HUES6 (cell line): ENCODE results near the gene LSP1.
"Not testable (repeated sequence)": the region's sequence is repeated elsewhere in the genome, so short reads cannot be mapped to it uniquely, and the experiment has no call there.

ENCODE experiments used
- H3K27ac ChIP-seq: 2 replicates; pipeline ENCODE4 v1.7.0; 2013; ENCODE audit warnings: low read depth, mild to moderate bottlenecking, low read length, inconsistent platforms
- H3K27me3 ChIP-seq: 2 replicates; pipeline ENCODE4 v1.6.1; 2013; ENCODE audit warnings: low read length; ENCODE audit not compliant: control insufficient read depth, insufficient read depth
- H3K36me3 ChIP-seq: 2 replicates; pipeline ENCODE4 v1.6.1; 2013; ENCODE audit warnings: low read length; ENCODE audit not compliant: control insufficient read depth, insufficient read depth
- H3K4me1 ChIP-seq: 2 replicates; pipeline ENCODE4 v1.6.1; 2013; ENCODE audit warnings: low read length; ENCODE audit not compliant: control insufficient read depth, insufficient read depth
- H3K4me3 ChIP-seq: 2 replicates; pipeline ENCODE4 v1.5.1; 2013; ENCODE audit warnings: low read depth, low read length
- H3K9ac ChIP-seq: one replicate; pipeline ENCODE4 v1.6.1; 2013; ENCODE audit warnings: mild to moderate bottlenecking, low read length
- H3K9me3 ChIP-seq: 2 replicates; pipeline ENCODE4 v1.6.1; 2013; ENCODE audit warnings: low read depth, low read length; ENCODE audit not compliant: control insufficient read depth, insufficient read depth

The LSP1 gene

DNA sequence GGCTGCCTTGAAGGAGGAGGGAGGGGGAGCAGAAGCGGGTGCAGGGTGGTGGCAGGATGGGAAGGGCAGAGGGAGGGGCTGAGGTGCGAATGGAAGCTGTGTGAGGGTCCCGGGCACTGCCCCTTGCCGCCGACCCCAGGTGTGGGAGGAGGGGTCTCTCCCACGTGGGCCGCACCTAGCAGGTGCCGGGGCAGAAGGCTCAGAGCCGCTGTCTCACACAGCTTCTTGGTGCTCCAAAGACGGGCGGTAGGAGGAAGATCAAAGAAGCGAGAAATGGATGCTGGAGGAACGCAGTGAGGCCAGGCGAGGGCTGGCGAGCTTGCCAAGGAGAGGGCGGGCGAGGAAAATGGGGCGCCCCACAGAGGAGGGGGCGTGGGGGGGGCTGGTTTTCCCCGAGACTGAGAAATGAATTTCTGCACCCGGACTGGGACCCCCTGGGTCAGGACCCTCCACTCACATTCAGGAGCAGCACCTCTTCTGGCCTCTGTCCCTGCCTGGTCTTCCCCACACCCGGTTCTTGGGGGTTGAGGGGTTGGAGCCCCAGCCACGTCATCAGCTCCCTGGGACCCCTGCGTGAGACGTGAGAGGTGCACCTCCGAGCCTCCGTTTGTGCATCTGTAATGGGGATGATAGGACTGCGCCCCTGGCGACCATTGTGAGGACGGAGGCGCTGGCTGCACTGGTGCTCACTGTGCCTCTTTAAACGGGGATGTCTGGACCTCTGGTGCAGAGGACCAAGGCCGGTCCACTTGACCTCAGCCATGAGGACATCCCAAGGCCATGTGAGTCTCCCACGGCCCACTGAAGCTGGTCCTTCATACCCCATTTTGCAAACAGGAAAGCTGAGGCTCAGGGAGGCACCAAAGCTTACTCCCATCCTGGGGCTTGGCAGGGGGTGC is 16.8 kb downstream of the LSP1 start:
- no peak overlapping the region for H3K4me3 ChIP-seq

DNA sequence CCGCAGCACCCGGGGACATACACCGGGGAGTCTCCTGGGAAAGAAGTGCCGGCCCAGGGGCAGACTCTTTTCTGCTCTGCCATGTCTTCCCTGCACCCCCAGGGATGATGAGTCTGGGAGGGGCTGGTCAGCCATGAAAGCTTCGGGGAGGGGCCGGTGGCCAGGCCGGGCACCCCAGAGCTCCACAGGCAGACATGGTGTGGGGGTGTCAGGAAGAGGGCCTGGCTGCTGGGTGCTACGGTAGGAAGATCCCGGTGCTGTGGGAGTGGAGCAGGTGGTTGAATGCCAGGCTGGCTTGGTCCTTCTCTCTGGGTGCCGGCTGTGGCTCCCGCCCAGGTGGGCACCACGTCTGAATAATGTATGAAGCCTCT is 17.4 kb downstream of the LSP1 start:
- Histone ChIP-seq H3K9ac (no peak overlapping the region), H3K27me3 (peaks cover 29% of the 10 kb centered on the region), H3K9me3 (no peaks in the 10 kb centered on the region), H3K4me3 (no peak overlapping the region), H3K27ac (no peak overlapping the region), H3K4me1 (peaks cover 6% of the 10 kb centered on the region; the same call in 1 of the 2 replicates), H3K36me3 (no peaks in the 10 kb centered on the region)

More for the DNA sequence above, 16.8 kb downstream of the LSP1 start:
- peaks cover 7% of the 10 kb centered on the region; the same call in 1 of the 2 replicates for H3K4me1 ChIP-seq
- no peaks in the 10 kb centered on the region for H3K9me3 ChIP-seq
- no peak overlapping the region for H3K27ac ChIP-seq
- H3K36me3 ChIP-seq, result no peaks in the 10 kb centered on the region
- H3K9ac ChIP-seq, result no peak overlapping the region
- peaks cover 30% of the 10 kb centered on the region for H3K27me3 ChIP-seq

DNA sequence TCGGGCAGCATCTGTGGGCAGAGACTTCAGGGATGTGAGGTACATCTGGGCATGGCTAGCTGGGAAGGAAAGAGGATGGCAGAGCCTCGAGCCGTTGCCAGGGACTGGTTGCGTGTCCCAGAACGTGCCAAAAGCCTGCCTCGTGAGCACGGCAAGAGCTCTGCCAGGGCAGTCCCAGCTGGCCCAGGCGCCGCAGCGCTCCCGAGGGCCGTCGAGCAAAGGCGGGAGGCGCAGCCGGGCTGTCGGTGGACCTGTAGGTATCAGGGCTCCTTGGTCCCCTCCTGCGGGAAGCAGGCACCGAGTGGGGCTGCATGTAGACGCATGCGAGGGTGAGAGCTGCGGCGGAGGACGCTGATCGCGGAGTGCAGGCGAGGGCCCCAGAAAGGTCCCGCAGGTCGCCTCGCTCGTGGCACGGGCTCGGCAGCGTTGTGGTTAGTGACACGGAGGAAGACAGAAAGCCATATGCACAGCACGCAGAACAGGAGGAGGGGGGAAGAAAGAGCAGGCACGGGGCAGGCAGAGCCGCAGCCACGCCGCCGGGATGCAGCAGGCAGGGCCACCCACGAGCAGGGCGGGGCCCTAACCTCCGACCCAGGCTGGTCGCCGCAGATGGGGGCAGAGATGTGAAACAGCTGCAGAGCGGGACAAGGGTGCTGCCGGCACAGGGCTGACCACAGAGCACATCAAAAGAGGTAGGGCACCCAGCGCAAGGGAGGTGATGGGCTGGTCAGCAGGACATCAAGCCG is 18.0 kb downstream of the LSP1 start:
- H3K36me3 ChIP-seq, result no peaks in the 10 kb centered on the region
- H3K27me3 ChIP-seq, result peaks cover 29% of the 10 kb centered on the region
- H3K9ac ChIP-seq, result no peak overlapping the region
- no peaks in the 10 kb centered on the region for H3K9me3 ChIP-seq
- no peak overlapping the region for H3K27ac ChIP-seq
- H3K4me3 ChIP-seq, result no peak overlapping the region
- H3K4me1 ChIP-seq, result peaks cover 6% of the 10 kb centered on the region; the same call in 1 of the 2 replicates

DNA sequence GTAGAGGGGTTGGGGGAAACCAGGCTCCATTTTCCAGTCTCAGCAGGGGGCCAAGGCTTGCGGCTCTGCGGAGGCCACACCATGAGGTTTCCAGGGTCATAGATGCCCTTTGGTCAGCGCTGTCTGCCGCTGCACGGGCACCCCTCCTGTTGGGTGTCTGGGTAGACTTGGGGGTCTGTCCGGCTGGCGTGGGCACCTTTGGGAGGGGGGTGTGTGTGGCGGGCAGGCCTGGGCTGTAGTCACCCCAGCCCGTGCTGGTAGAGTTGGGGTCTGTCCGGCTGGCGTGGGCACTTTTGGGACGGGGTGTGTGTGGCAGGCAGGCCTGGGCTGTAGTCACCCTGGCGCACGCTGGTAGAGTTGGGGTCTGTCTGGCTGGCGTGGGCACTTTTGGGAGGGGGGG is 18.6 kb downstream of the LSP1 start:
- peaks cover 13% of the 10 kb centered on the region; the same call in 1 of the 2 replicates for H3K4me1 ChIP-seq
- peaks cover 29% of the 10 kb centered on the region for H3K27me3 ChIP-seq
- H3K27ac ChIP-seq, result no peak overlapping the region
- no peaks in the 10 kb centered on the region for H3K9me3 ChIP-seq
- H3K9ac ChIP-seq, result no peak overlapping the region
- no peaks in the 10 kb centered on the region for H3K36me3 ChIP-seq
- H3K4me3 ChIP-seq, result no peak overlapping the region

DNA sequence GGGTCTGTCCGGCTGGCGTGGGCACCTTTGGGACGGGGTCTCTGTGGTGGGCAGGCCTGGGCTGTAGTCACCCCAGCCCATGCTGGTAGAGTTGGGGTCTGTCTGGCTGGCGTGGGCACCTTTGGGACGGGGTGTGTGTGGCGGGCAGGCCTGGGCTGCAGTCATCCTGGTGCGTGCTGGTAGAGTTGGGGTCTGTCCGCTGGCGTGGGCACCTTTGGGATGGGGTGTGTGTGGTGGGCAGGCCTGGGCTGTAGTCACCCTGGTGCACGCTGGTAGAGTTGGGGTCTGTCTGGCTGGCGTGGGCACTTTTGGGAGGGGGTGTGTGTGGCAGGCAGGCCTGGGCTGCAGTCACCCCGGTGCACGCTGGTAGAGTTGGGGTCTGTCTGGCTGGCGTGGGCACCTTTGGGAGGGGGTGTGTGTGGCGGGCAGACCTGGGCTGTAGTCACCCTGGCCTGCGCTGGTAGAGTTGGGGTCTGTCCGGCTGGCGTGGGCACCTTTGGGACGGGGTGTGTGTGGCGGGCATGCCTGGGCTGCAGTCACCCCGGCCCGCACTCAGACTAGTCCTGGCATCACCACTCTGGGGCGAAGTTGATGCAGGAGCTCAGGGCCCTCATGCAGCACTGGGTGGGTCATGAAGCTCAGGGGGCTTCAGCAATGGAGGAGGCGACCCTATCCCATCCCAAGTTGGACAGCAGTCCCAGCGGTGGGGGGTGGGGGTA is 19.5 kb downstream of the LSP1 start:
- H3K9ac ChIP-seq, result no peak overlapping the region
- peaks cover 29% of the 10 kb centered on the region for H3K27me3 ChIP-seq
- H3K9me3 ChIP-seq, result no peaks in the 10 kb centered on the region
- peaks cover 19% of the 10 kb centered on the region; the same call in 1 of the 2 replicates for H3K4me1 ChIP-seq
- no peak overlapping the region for H3K4me3 ChIP-seq
- no peaks in the 10 kb centered on the region for H3K36me3 ChIP-seq
- H3K27ac ChIP-seq, result no peak overlapping the region

DNA sequence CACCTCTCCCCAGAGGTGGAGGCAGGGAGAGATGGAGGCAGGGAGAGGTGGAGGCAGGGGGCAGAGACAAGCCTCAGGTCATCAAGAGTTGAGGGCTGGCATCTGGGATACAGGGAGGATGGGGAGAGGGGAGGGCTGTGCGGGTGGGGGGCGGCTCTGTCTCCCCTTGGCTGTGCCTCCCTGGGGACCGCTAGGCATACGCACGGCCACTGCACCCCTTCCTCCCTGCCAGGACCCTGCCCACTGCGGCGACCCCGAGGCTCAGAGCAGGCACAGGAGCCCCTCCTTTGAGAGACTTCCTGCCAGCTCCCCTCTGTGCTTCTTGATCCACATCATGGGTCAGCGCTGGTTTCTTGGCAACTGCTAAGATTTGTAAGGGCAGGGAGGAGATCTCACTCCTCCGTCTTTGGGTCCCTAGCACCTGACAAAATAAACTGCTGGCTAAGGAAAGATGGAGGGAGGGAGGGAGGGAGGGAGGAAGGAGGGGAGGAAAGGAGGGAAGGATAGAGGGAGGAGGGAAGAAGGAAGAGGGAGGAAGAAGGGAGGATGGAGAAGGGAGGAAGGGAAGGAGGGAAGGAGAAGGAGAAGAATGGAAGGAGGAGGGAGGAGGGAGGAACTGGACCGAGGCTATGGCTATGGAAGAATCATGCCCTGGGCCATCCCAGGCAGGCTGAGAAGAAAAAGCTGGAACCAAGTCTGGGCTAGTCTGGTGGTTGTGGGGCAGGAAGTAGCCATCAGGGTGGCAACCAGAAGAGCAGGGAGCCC is 20.3 kb downstream of the LSP1 start:
- H3K4me1 ChIP-seq, result peaks cover 20% of the 10 kb centered on the region; the same call in 1 of the 2 replicates
- H3K9ac ChIP-seq, result no peak overlapping the region
- H3K9me3 ChIP-seq, result no peaks in the 10 kb centered on the region
- H3K4me3 ChIP-seq, result no peak overlapping the region
- H3K27me3 ChIP-seq, result peaks cover 29% of the 10 kb centered on the region
- H3K36me3 ChIP-seq, result no peaks in the 10 kb centered on the region
- no peak overlapping the region for H3K27ac ChIP-seq

DNA sequence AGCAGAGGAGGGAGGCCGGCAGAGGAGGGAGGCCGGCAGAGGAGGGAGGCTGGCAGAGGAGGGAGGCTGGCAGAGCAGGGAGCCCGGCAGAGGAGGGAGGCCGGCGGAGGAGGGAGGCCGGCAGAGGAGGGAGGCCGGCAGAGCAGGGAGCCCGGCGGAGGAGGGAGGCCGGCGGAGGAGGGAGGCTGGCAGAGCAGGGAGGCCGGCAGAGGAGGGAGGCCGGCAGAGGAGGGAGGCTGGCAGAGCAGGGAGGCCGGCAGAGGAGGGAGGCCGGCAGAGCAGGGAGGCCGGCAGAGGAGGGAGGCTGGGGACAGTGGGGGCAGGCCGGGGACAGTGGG is 20.9 kb downstream of the LSP1 start:
- H3K9ac ChIP-seq, H3K9me3 ChIP-seq, H3K36me3 ChIP-seq, H3K27ac ChIP-seq, H3K4me3 ChIP-seq: not testable (repeated sequence)
- H3K27me3 ChIP-seq, result peaks cover 28% of the 10 kb centered on the region
- peaks cover 20% of the 10 kb centered on the region; the same call in 1 of the 2 replicates for H3K4me1 ChIP-seq

DNA sequence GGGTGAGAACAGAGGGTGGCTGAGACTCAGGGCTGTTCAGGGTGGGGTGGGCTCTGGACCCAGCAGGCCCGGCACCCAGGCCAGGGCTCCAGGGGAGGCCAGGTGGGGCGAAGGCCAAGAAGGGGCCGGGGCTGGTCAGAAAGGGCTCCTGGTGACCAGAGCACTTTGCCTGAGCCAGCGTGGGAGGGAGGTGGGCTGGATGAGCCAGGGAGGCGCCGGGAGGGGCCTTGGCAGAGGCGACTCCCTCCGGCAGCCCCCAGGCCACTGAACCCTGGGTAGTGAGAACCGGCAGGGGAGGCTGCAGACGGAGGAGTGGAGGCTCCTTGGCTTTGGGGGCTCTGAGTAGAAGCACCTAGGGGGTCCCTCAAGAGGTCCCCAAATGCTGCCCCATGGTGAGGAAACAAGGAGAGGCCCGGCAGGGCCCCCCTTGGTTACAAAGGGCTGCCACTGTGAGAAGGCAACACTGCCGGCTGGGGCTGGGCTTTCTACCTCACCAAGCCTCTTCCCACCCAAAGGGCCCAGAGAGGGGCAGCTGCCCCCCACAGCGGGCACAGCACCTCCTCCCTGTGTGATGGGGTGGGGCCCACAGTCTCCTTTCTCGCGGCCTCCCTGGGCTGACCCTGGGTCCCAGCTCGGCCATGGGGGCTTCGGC is 21.7 kb downstream of the LSP1 start:
- Histone ChIP-seq H3K27me3 (peaks cover 20% of the 10 kb centered on the region), H3K4me1 (peaks cover 20% of the 10 kb centered on the region; the same call in 1 of the 2 replicates)
- H3K9ac ChIP-seq, H3K4me3 ChIP-seq, H3K9me3 ChIP-seq, H3K36me3 ChIP-seq, H3K27ac ChIP-seq: not testable (repeated sequence)

DNA sequence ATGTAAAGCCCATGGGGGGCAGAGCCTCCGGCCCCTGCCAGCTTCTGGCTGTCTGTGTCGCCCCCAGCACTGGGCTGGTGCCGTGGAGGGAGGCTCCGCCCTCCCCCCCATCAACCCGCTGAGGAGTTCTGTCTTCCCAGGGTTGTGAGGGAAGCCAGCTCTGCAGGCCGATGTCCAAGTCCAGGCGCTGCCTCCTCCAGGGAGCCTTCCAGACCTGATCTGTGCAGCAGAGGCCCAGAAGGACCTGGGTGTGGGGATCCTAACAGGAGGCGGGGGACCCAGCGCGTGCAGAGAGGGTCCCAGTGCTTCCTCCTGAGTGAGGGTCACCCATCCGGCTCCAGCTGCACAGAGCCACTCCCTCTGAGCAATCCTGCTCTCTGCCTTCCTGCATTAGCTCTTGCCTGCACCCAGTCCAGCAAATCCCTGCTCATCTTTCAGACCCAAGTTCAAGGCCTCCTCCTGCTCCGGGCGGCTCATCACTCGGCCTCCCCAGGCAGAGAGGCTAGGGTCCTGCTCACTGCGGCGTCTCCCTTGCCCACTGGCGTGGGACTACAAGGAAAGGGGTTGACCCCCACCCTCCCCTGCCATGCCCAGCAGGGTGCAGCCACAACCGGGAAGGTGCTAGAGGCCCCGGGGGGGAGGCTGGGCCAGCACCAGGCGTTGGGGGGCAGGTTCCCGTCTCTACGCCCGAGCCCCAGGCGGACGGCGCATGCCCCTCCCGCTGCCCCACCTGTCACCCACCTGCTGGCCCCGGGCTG is 22.4 kb downstream of the LSP1 start:
- Histone ChIP-seq H3K9me3 (no peaks in the 10 kb centered on the region), H3K36me3 (no peaks in the 10 kb centered on the region), H3K9ac (no peak overlapping the region), H3K4me1 (peaks cover 20% of the 10 kb centered on the region; the same call in 1 of the 2 replicates), H3K4me3 (no peak overlapping the region), H3K27ac (no peak overlapping the region), H3K27me3 (peaks cover 13% of the 10 kb centered on the region)
